Muscle of leg (tissue), 11 donors: Measurements from ENCODE around the gene ARHGAP4. TPM values are rescaled to one million over a fixed set of nuclear protein-coding genes. Genes with fewer than 3 reads are reported as not detected.

Experiments
- DNase-seq: peaks from one replicate; pipeline ENCODE4 v3.0.0; 2013
- H3K27ac ChIP-seq: one replicate; pipeline ENCODE4 v1.5.1; 2013; ENCODE audit warnings: mild to moderate bottlenecking, low read length, control low read depth
- H3K27me3 ChIP-seq: one replicate; pipeline ENCODE4 v1.6.1; 2013; ENCODE audit warnings: low read length; ENCODE audit not compliant: control insufficient read depth, insufficient read depth
- H3K36me3 ChIP-seq: one replicate; pipeline ENCODE4 v1.6.1; 2013; ENCODE audit warnings: low read length; ENCODE audit not compliant: control insufficient read depth, insufficient read depth
- H3K4me1 ChIP-seq: one replicate; pipeline ENCODE4 v1.6.1; 2013; ENCODE audit warnings: low read length; ENCODE audit not compliant: control insufficient read depth, insufficient read depth
- H3K4me3 ChIP-seq: one replicate; pipeline ENCODE4 v1.5.1; 2013; ENCODE audit warnings: low read length, control low read depth
- H3K9me3 ChIP-seq: replicated peaks from 2 replicates; pipeline ENCODE4 v1.6.1; 2013; ENCODE audit warnings: low read depth, low read length; ENCODE audit not compliant: control insufficient read depth
- WGBS: methylation state at CpG from one replicate; pipeline ENCODE4 v1.1.5; 2013; ENCODE audit warnings: missing lambda C conversion rate; ENCODE audit not compliant: insufficient coverage; 5-methylcytosine and 5-hydroxymethylcytosine counted together
- polyA plus RNA-seq, 8 donors: library from polyadenylated mRNA; unstranded; fragments of 120-200 nt; gene quantifications; one replicate each; pipeline versions ENCODE4 v1.2.1 to v1.2.3, GENCODE V29; 2013; ENCODE audit warnings: inconsistent platforms in 1 of 8, low replicate concordance in 1 of 8; ENCODE audit not compliant: insufficient read length in 8 of 8, insufficient read depth in 1 of 8
- total RNA-seq: library from RNA; stranded (reverse); fragments of 120-200 nt; gene quantifications from one replicate; pipeline ENCODE4 v1.2.4, GENCODE V29; 2013

Gene ARHGAP4
- total and polyA plus RNA-seq, 9 donors: 15.1 to 30.8 (median 20.0) TPM

GRCh38 chrX:153881281-153881680, 44.8 kb downstream of the ARHGAP4 start:
- Histone ChIP-seq H3K4me1 (peaks cover 11% of the 10 kb centered on the region), H3K27me3 (peaks cover 87% of the 10 kb centered on the region), H3K4me3 (no peak overlapping the region), H3K9me3 (no peaks in the 10 kb centered on the region), H3K27ac (no peak overlapping the region), H3K36me3 (no peaks in the 10 kb centered on the region)
- no peak for DNase-seq
- 57% methylated on average over 6 of the region's 7 CpGs for WGBS

- DNase-seq: no peak
- H3K4me1 ChIP-seq: peaks cover 8% of the 10 kb centered on the region
These were observed 45.6 kb downstream of the ARHGAP4 start for GRCh38 chrX:153880440-153880815.

GRCh38 chrX:153879741-153880439, 46.2 kb downstream of the ARHGAP4 start:
- Histone ChIP-seq H3K36me3 (no peaks in the 10 kb centered on the region), H3K4me1 (peaks cover 3% of the 10 kb centered on the region), H3K27ac (no peak overlapping the region), H3K9me3 (no peaks in the 10 kb centered on the region), H3K27me3 (peaks cover 81% of the 10 kb centered on the region), H3K4me3 (no peak overlapping the region)
- 64% methylated on average over 9 of the region's 12 CpGs for WGBS
- no peak for DNase-seq

More at GRCh38 chrX:153880440-153880815, 45.6 kb downstream of the ARHGAP4 start:
- H3K36me3 ChIP-seq: no peaks in the 10 kb centered on the region
- 22% methylated on average over 6 of the region's 6 CpGs for WGBS
- H3K9me3 ChIP-seq: no peaks in the 10 kb centered on the region
- H3K27ac ChIP-seq: no peak overlapping the region
- no peak overlapping the region for H3K4me3 ChIP-seq
- H3K27me3 ChIP-seq: peaks cover 84% of the 10 kb centered on the region

GRCh38 chrX:153878969-153879653, 47.0 kb downstream of the ARHGAP4 start:
- H3K27me3 ChIP-seq: peaks cover 79% of the 10 kb centered on the region
- WGBS: 18% methylated on average over 26 of the region's 28 CpGs

GRCh38 chrX:153878345-153878744, 47.7 kb downstream of the ARHGAP4 start:
- peaks cover 3% of the 10 kb centered on the region for H3K4me1 ChIP-seq
- peaks cover 77% of the 10 kb centered on the region for H3K27me3 ChIP-seq
- 23% methylated on average over 4 of the region's 5 CpGs for WGBS

More at GRCh38 chrX:153878969-153879653, 47.0 kb downstream of the ARHGAP4 start:
- no peaks in the 10 kb centered on the region for H3K36me3 ChIP-seq
- DNase-seq: no peak
- no peaks in the 10 kb centered on the region for H3K9me3 ChIP-seq
- peaks cover 3% of the 10 kb centered on the region for H3K4me1 ChIP-seq
- H3K27ac ChIP-seq: no peak overlapping the region
- H3K4me3 ChIP-seq: no peak overlapping the region

GRCh38 chrX:153877571-153878261, 48.3 kb downstream of the ARHGAP4 start:
- no peaks in the 10 kb centered on the region for H3K36me3 ChIP-seq
- H3K27me3 ChIP-seq: peaks cover 77% of the 10 kb centered on the region
- peaks cover 3% of the 10 kb centered on the region for H3K4me1 ChIP-seq
- H3K4me3 ChIP-seq: no peak overlapping the region
- no peak overlapping the region for H3K27ac ChIP-seq
- DNase-seq: no peak
- no peaks in the 10 kb centered on the region for H3K9me3 ChIP-seq
- 85% methylated on average over 4 of the region's 8 CpGs for WGBS

More at GRCh38 chrX:153878345-153878744, 47.7 kb downstream of the ARHGAP4 start:
- DNase-seq: no peak
- Histone ChIP-seq H3K36me3 (no peaks in the 10 kb centered on the region), H3K27ac (no peak overlapping the region), H3K9me3 (no peaks in the 10 kb centered on the region), H3K4me3 (no peak overlapping the region)

GRCh38 chrX:153876112-153876491, 50.0 kb downstream of the ARHGAP4 start:
- Histone ChIP-seq H3K36me3 (no peaks in the 10 kb centered on the region), H3K4me1 (peaks cover 3% of the 10 kb centered on the region), H3K27me3 (peaks cover 72% of the 10 kb centered on the region), H3K27ac (no peak overlapping the region), H3K4me3 (no peak overlapping the region), H3K9me3 (no peaks in the 10 kb centered on the region)
- no peak for DNase-seq
- 50% methylated on average over 1 of the region's 3 CpGs for WGBS

- H3K9me3 ChIP-seq: no peaks in the 10 kb centered on the region
- no peaks in the 10 kb centered on the region for H3K36me3 ChIP-seq
- peaks cover 71% of the 10 kb centered on the region for H3K27me3 ChIP-seq
- H3K4me1 ChIP-seq: peaks cover 3% of the 10 kb centered on the region
- H3K27ac ChIP-seq: no peak overlapping the region
- 10% methylated on average over 26 of the region's 42 CpGs for WGBS
- DNase-seq: peak; percentile 42
- no peak overlapping the region for H3K4me3 ChIP-seq
These were observed 50.5 kb downstream of the ARHGAP4 start for GRCh38 chrX:153875391-153876111.

- DNase-seq: no peak
- WGBS: 72% methylated on average over 11 of the region's 13 CpGs
- Histone ChIP-seq H3K27ac (no peak overlapping the region), H3K9me3 (no peaks in the 10 kb centered on the region), H3K4me1 (peaks cover 3% of the 10 kb centered on the region), H3K36me3 (no peaks in the 10 kb centered on the region), H3K4me3 (no peak overlapping the region), H3K27me3 (peaks cover 66% of the 10 kb centered on the region)
These were observed 51.5 kb downstream of the ARHGAP4 start for GRCh38 chrX:153874366-153875125.
